Measurements from ENCODE around the gene SLC13A4.
"Not testable (repeated sequence)": the region's sequence is repeated elsewhere in the genome, so short reads cannot be mapped to it uniquely, and the experiment has no call there.

SLC13A4 gene

GRCh38 chr7:135747366-135747765 lies 19.4 kb upstream of the SLC13A4 start:
- DNase-seq: no peak

DNA sequence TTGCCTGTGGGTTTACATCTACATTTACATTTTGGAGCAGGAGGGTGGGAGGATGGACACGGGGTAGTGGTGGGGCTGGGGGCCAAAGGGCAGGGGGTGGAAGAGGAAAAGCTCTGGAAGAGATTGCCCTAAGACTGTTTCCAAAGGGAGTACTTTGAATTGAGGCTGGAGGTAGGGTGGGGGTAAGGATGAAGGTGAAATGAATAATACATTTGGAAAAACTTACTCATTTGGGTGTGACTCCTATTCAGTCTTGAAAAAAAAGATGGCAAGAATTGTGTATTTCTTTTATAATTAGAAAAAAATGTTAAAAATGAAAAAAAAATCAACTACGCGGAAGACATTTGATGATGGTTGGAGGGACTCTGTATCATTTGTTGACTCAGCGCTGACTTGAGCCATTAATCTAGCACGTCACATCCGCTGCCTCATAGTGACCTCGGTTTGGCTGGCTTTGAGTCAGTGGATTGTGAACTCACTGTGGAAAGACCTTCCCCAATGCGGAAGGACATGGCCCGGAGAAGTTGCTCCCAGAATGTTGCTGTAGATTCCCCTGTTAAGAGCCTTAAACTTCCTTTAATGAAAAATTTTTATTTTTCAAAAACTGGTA lies 17.8 kb upstream of the SLC13A4 start:
- no peak for DNase-seq

GRCh38 chr7:135744938-135745702 lies 17.1 kb upstream of the SLC13A4 start:
- no peak for DNase-seq

DNA sequence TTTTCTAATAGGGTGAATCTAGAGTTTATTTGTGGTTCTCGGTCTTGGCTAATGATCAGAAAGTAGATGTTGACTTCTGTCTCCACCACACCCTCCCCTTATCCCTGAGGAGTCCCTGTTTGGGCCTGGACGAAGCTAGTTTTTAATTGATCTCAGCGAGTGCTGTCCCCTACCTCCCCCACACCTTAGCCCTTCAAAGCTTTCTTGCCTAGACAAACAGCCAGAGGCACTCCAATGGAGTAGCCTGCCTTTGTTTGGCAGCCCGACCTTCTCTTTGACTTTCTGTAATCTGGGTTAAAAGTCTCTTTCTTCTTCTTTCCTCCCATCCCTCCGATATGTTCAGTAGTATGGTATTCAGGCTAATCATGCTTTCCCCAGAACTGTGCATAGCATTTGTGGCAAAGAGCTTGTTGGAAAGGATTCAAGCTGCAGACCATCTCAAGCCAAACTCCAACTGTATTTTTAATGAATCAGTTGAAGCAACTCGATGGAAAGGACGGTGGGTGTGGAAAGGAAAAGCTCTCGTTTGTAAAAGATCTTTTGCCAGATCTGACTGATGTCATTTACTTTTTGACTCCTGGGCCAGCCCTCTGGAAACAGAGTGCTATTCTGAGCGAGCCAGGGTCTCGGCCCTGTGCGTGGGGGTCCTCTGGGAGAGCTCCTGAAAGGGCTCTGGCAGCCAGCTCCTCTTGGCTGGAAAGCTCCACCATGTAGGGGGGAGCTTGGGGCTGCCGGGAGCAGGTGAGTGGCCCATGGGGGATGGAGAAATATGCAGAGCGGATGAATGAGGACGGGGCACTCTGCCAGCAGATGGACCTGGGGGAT lies 16.1 kb upstream of the SLC13A4 start:
- no peak for DNase-seq

DNA sequence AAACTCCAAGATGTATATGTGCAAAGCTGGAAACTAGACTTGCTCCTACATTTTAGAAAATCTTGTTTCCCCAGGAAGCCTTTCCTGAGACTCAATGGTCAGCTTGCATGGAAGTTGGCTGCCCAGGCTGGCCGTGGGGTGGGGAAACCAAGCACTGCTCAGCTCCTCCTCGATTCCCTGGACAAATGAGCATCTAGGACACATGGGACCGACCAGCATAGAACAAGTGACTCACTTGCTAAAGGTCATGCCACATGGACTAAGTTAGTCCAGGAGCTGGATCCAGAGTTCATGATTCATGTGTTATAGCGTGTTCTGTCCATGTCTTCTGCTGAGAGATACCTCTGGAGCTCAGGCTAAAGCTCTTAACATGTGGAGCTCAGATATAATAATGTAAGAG lies 14.4 kb upstream of the SLC13A4 start:
- no peak for DNase-seq

DNA sequence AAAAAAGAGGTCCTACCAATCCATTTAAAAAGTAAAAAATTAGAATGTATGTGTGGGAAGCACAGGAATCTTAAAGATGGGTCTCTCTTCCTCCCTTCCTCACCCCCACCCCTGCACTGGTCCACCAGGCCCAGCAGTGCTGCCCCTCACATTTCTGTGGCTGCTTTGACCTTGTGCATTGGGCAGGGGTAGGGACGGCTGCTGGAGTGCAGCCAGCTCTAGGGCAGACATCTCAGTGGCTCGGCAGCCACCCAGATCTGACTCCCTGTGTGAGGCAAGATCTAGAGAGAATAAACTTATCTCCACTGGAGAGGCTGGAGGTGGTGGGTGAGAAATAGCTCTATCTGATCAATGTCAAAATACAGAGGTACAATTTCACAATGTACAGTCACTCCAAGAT lies 13.9 kb upstream of the SLC13A4 start:
- no peak for DNase-seq

DNA sequence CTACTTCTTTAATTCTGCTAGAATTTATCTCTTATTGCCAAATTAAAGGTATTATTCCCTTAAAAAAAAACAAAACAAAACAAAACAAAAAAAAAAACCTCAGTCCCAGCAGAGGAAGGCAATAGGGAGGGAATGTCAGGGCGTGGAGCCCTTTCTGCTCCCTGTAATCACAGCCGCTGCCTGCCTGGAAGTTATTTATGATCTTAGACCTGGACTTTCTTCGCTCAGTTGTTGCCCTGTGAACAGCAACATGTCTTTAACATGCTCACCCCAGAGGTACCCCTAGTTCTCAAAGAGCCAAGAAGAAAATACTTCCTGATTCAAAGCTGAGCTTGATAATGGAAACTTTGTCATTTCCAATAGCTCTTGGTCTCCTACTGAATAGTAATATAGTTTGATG lies 12.9 kb upstream of the SLC13A4 start:
- DNase-seq: no peak

DNA sequence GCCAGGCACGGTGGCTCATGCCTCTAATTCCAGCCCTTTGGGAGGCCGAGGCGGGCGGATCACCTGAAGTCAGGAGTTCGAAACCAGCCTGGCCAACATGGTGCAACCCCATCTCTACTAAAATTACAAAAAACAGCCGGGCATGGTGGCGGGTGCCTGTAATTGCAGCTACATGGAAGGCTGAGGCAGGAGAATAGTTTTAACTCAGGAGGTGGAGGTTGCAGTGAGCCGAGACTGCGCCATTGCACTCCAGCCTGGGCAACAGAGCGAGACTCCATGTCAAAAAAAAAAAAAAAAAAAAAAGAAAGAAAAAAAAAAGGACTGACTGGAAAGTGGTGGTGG lies 9.3 kb upstream of the SLC13A4 start:
- DNase-seq: not testable (repeated sequence)

DNA sequence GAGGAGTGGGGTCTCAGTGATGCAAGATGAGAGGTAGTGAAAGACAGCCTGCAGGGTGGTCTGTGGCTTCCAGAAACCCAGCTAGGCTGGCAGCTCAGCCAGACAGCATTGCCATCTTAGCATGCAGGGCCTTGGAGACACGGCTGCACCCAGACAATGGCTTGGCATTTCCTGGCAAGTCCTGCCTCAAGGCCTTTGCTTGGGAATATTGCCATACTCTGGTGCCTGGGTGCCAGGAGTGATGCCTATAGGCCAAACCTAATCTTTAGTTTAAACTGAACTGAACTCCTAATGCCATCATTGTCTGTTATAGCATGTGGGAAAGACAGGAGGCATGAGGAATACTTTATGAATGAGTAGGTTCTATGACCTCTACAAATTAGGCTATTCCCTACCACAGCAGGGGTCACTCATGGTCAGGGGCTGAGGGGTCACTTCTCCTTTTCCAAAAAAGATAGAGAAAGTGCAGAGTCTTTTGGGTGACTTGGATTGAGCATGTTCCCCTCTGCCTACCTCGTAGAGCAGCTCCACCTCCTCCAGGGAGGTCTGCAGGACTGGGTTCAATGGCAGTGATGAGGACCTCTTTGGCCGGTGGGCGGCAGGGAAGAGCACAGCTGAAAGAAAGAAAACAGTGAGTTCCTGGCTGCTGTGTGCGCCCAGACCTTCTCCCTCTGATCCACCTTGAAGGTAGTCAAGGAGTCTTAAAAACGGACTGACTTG lies 8.8 kb upstream of the SLC13A4 start:
- no peak for DNase-seq

DNA sequence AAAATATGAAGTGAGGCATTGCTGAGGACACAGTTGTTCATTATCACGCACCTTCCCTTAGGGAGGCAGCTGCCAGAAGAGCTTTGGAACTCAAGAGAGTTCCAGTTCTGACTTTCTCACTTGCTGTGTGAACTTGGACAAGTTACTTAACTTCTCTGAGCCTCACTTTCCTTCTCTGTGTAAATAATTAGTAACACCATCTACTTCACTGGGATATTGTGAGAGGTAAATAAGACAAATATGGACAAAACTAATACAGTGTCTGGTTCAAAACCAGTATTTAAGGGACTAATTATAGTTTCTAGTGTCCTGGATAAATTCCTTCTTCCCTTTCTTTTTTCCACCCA lies 6.3 kb upstream of the SLC13A4 start:
- DNase-seq: no peak

GRCh38 chr7:135733603-135734342 lies 5.8 kb upstream of the SLC13A4 start:
- no peak for DNase-seq

DNA sequence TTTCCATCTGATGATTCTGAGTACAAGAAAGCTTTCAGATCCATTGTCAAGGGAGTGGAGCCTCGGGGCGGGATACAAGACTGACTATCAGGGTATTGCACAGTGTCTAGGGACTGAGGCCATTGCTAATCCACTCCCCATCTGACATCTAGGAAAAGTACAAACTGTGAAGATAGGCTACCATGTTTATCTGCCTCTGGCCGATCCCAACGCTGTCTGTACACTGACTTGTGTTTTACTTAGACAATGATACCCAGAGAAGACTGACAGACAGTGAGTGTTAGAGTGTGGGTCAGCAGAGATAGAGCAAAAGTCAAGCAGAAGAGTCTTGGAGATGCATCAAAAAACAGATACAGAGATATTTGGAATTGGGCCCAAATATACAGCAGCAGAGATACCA lies 3.1 kb upstream of the SLC13A4 start:
- DNase-seq: no peak

DNA sequence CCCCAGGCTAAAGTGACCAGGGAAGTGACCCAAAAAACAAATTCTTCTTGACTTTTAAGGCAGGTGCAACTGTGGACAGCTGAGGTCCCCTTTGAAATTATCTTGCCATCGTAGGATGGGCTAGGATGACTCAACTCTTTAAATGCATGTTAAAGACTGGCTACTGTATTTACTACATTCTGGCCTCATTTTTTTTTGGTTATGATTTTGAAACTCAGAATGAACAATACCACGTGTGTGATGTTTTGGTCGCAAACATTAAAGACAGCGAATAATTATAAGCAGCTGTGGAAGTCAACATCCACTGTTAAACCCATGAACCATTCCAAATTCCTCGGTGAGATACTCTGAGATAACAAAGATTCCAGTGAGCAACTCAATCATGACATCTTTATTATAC lies 1.2 kb upstream of the SLC13A4 start:
- no peak for DNase-seq

- no peak for DNase-seq
These were observed 894 bp downstream of the SLC13A4 start for GRCh38 chr7:135726911-135727673.

DNA sequence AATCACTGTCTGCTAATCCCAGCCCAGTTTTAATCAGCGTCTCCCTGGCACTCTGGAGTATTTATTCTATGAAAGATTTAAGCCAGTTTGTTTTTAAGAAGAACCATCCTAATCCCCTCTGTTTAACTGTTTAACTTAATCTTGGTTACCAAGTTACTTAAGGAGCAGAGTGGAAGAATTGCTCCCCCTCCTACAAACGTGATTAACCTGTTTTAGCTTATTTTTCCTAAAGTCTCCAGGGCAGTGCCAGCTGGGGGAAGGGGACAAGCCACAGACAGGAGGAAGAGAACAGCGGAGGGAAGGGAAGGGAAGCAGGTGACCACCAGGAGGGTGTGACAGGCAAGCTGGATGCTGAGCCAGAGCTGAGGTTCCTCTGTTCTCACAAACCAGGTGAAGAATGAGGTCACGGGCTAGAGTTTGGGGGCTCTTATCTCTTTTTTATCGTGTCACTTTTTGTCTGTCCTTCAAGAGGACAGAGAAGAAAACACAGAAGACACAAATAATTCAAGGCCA lies 1.7 kb downstream of the SLC13A4 start:
- DNase-seq: no peak

DNA sequence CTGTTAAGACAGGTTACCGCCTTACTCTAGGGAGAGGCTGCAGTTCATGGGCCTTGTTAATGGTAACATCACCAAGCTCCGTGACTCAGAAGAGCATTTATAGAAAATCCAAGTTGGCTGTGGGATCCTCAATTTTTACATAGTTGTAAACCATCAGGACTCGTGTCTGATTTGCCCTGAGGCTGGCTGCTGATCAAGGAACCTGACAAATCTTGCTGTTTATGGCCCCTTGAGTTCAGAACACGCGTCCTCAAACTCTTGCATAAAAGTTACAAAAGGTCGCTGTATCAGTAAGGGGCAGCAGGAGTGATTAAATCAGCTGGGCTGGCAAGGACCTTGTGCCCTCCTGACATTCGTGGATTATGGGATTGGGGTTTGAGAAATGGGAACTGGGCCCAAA lies 4.6 kb downstream of the SLC13A4 start:
- DNase-seq: no peak

DNA sequence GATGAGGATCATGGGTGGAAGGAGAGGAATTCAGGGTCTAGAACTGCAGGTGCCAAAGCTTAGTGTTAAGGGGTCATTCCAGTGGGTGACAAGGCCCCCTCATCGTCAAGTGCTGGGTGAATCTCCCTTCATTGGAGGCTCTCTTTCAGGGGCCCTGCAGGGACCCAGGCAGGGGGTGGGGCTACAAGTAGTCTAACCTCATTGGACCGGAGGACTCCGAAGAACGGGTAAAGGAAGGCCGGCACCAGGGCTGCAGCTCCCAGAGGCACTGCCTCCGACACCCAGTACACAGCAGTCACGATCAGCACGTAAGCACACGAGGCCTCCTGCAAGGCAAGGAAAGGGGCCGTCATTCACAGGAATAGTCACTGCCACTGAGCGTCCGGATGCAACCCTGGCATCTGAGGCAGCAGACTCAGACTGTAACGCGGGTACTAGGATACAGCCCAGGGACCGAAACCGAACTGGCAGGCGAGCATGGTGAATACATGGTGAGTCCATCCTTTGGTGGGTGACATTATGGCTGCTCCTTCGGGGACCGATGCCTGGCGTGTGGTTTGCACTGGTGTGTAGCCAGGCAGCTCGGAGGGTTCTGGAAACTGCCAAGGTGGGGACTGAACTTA lies 6.7 kb downstream of the SLC13A4 start:
- DNase-seq: no peak

DNA sequence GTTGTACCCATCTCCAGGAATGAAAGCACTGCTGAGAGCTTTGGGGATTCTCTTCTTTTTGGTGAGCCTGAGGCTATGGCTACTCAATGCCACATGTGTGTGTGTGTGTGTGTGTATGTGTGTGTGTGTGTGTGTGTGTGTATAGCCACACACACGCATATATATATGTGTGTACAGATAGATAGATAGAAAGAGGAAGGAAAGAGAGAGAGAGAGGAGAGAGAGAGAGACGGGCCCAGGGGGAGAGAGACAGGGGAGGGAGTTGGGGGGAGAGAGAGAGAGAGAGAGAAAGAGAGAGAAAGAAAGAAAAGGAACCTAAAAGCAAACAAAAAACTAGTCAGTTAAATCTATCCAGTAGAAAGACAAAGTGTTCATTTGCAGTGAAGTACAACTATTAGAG lies 8.3 kb downstream of the SLC13A4 start:
- DNase-seq: no peak

- DNase-seq: no peak
These were observed 9.1 kb downstream of the SLC13A4 start for GRCh38 chr7:135718794-135719437.

DNA sequence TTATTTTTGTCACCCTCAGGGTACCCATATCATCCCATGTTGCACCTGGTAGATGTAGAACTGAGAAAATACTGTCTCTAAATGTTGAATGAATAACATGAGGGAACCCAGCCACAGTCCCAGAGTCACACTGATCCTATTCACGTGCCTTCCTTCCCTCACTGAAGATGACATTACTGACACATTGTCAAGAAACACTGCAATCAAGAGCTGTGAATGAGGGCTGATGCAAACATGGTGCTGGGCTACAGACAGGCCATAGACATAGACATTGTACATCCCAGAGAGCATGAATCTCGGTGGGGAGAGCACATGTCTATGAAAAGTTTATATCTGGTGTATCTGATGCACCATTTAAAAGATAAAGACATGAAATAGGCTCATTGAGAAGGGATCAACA lies 9.8 kb downstream of the SLC13A4 start:
- DNase-seq: no peak

DNA sequence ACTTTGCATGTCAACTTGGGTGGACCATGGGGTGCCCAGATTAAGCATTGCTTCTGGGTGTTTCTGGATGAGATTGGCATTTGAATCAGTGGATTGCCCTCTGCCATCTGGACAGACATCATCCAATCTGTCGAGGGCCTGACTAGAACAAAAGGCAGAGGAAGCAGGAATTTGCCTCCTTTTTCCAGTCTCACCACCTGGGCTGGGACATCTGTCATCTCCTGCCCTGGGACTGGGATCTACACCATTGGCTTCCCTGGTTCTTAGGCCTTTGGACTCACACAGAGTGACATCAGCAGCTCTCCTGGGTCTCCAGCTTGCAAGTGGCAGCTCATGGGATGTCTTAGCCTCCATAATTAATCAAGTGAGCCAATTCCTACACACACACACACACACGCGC lies 10.3 kb downstream of the SLC13A4 start:
- no peak for DNase-seq

Measured in NCI-H2029 (cell line).